ENCODE results near the gene NTN1. TPM values are rescaled to one million over a fixed set of nuclear protein-coding genes. Genes with fewer than 3 reads are reported as not detected.

Gene NTN1
- total RNA-seq, 4 donors from 2014 or later, result 5.9 to 11.6 (median 8.5) TPM

GRCh38 chr17:9228408-9229159 is 207.3 kb downstream of the NTN1 start:
- intact Hi-C loops (cut with DNase I; ENCODE audit: low total_unique reads), result no loop called here
- DNase-seq (ENCODE audit: low spot score in 2 of 2), result peak in 1 of 2 donors; percentile 51
- 30 to 31% methylated on average over 16 of the region's 16 CpGs for WGBS, 2 donors
- TF ChIP-seq, protein P1, sequence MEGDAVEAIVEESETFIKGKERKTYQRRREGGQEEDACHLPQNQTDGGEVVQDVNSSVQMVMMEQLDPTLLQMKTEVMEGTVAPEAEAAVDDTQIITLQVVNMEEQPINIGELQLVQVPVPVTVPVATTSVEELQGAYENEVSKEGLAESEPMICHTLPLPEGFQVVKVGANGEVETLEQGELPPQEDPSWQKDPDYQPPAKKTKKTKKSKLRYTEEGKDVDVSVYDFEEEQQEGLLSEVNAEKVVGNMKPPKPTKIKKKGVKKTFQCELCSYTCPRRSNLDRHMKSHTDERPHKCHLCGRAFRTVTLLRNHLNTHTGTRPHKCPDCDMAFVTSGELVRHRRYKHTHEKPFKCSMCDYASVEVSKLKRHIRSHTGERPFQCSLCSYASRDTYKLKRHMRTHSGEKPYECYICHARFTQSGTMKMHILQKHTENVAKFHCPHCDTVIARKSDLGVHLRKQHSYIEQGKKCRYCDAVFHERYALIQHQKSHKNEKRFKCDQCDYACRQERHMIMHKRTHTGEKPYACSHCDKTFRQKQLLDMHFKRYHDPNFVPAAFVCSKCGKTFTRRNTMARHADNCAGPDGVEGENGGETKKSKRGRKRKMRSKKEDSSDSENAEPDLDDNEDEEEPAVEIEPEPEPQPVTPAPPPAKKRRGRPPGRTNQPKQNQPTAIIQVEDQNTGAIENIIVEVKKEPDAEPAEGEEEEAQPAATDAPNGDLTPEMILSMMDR (IDR thresholded peaks at IDR 0.05), result no peak
- TF ChIP-seq POLR2A (IDR thresholded peaks at IDR 0.05), result no peak
- H3K4me3 ChIP-seq (ENCODE audit: low read depth, poor library complexity, severe bottlenecking), result no peak overlapping the region

GRCh38 chr17:9229160-9229825 is 208.0 kb downstream of the NTN1 start:
- TF ChIP-seq, protein P1 (IDR thresholded peaks at IDR 0.05), result no peak
- TF ChIP-seq POLR2A (IDR thresholded peaks at IDR 0.05), result no peak
- H3K4me3 ChIP-seq (ENCODE audit: low read depth, poor library complexity, severe bottlenecking), result no peak overlapping the region
- WGBS, 2 donors, result 83 to 85% methylated on average over 20 of the region's 20 CpGs
- intact Hi-C loops (cut with DNase I; ENCODE audit: low total_unique reads), result no loop called here
- DNase-seq (ENCODE audit: low spot score in 2 of 2), result no peak

GRCh38 chr17:9229826-9230201 is 208.5 kb downstream of the NTN1 start:
- intact Hi-C loops (cut with DNase I; ENCODE audit: low total_unique reads), result no loop called here
- 84 to 85% methylated on average over 9 of the region's 9 CpGs for WGBS, 2 donors
- H3K4me3 ChIP-seq (ENCODE audit: low read depth, poor library complexity, severe bottlenecking), result no peak overlapping the region
- no peak for DNase-seq (ENCODE audit: low spot score in 2 of 2)
- TF ChIP-seq POLR2A (IDR thresholded peaks at IDR 0.05), result no peak
- TF ChIP-seq, protein P1 (IDR thresholded peaks at IDR 0.05), result no peak

- WGBS, 2 donors, result 59 to 71% methylated on average over 13 to 15 of the region's 15 CpGs
- TF ChIP-seq, protein P1 (IDR thresholded peaks at IDR 0.05), result no peak
- TF ChIP-seq POLR2A (IDR thresholded peaks at IDR 0.05), result no peak
- no peak for DNase-seq (ENCODE audit: low spot score in 2 of 2)
- intact Hi-C loops (cut with DNase I; ENCODE audit: low total_unique reads), result no loop called here
- H3K4me3 ChIP-seq (ENCODE audit: low read depth, poor library complexity, severe bottlenecking), result no peak overlapping the region
These were observed 209.0 kb downstream of the NTN1 start for GRCh38 chr17:9230346-9230745.

- intact Hi-C loops (cut with DNase I; ENCODE audit: low total_unique reads), result no loop called here
These were observed 209.6 kb downstream of the NTN1 start for GRCh38 chr17:9230861-9231260.

More at GRCh38 chr17:9230861-9231260, 209.6 kb downstream of the NTN1 start:
- no peak overlapping the region for H3K4me3 ChIP-seq (ENCODE audit: low read depth, poor library complexity, severe bottlenecking)
- WGBS, 2 donors, result 90 to 93% methylated on average over 11 of the region's 11 CpGs
- no peak for DNase-seq (ENCODE audit: low spot score in 2 of 2)
- no peak for TF ChIP-seq POLR2A (IDR thresholded peaks at IDR 0.05)
- TF ChIP-seq, protein P1 (IDR thresholded peaks at IDR 0.05), result no peak
